CD14-positive monocyte (primary cell): ENCODE measurements around the gene STARD13. TPM values are rescaled to one million over a fixed set of nuclear protein-coding genes. Genes with fewer than 3 reads are reported as not detected.

Experiments used
- DNase-seq, 3 donors: peaks; one replicate each; pipeline ENCODE4 v3.0.0-alpha.2; 2011 to 2022
- H2AFZ ChIP-seq: 2 replicates; pipeline ENCODE4 v1.6.0; 2012; ENCODE audit warnings: mild to moderate bottlenecking, low read depth, low read length, inconsistent platforms; ENCODE audit not compliant: insufficient read depth, poor library complexity, severe bottlenecking
- H3K27ac ChIP-seq, 2 donors: 1 replicate in 1 of 2; 2 replicates in 1 of 2; pipeline ENCODE4 v1.5.1; 2012 to 2013; ENCODE audit warnings: low read length in 2 of 2, control low read depth in 1 of 2, inconsistent platforms in 1 of 2, low read depth in 1 of 2, mild to moderate bottlenecking in 1 of 2
- H3K27me3 ChIP-seq, 2 donors: one replicate each; pipeline versions ENCODE4 v1.6.0 to v1.6.1; 2011 to 2013; ENCODE audit warnings: low read length in 2 of 2; ENCODE audit not compliant: control insufficient read depth in 2 of 2, insufficient read depth in 2 of 2
- H3K36me3 ChIP-seq, 2 donors: replicated peaks in 1 of 2; 1 replicate in 1 of 2; 2 replicates in 1 of 2; pipeline versions ENCODE4 v1.5.1 to v1.6.1; 2012 to 2013; ENCODE audit warnings: low read length in 2 of 2, control low read depth in 1 of 2, inconsistent platforms in 1 of 2, mild to moderate bottlenecking in 1 of 2; ENCODE audit not compliant: insufficient read depth in 2 of 2, control insufficient read depth in 1 of 2
- H3K4me1 ChIP-seq, 2 donors: 1 replicate in 1 of 2; 2 replicates in 1 of 2; pipeline versions ENCODE4 v1.5.1 to v1.6.1; 2012 to 2013; ENCODE audit warnings: low read length in 2 of 2, control low read depth in 1 of 2, inconsistent platforms in 1 of 2, mild to moderate bottlenecking in 1 of 2, moderate library complexity in 1 of 2; ENCODE audit not compliant: insufficient read depth in 2 of 2, control insufficient read depth in 1 of 2
- H3K4me2 ChIP-seq: replicated peaks from 2 replicates; pipeline ENCODE3; 2012; ENCODE audit warnings: low read length, moderate library complexity, mild to moderate bottlenecking; ENCODE audit not compliant: poor library complexity, severe bottlenecking; ENCODE audit errors: extremely low read depth
- H3K4me3 ChIP-seq, 3 experiments: fragments of 200-600 bp in 1 of 3; sonication (generic) in 1 of 3; replicated peaks in 1 of 3; 1 replicate in 2 of 3; 2 replicates in 1 of 3; pipeline ENCODE4 v1.5.1; 2011 to 2013; ENCODE audit warnings: low read length in 3 of 3, mild to moderate bottlenecking in 3 of 3, control low read depth in 2 of 3, low read depth in 2 of 3, inconsistent platforms in 1 of 3, moderate library complexity in 1 of 3
- H3K79me2 ChIP-seq: 2 replicates; pipeline ENCODE4 v1.6.0; 2012; ENCODE audit warnings: mild to moderate bottlenecking, control low read depth, inconsistent platforms, low read length, moderate library complexity; ENCODE audit not compliant: insufficient read depth
- H3K9ac ChIP-seq: 2 replicates; pipeline ENCODE4 v1.6.0; 2017; ENCODE audit warnings: low read length, mild to moderate bottlenecking; ENCODE audit not compliant: insufficient read depth, poor library complexity, severe bottlenecking
- H3K9me3 ChIP-seq, 2 donors: replicated peaks in 1 of 2; 1 replicate in 1 of 2; 2 replicates in 1 of 2; pipeline versions ENCODE4 v1.5.1 to v1.6.1; 2012 to 2013; ENCODE audit warnings: low read length in 2 of 2, control low read depth in 1 of 2; ENCODE audit not compliant: control insufficient read depth in 1 of 2, insufficient read depth in 1 of 2
- H4K20me1 ChIP-seq: 2 replicates; pipeline ENCODE4 v1.6.0; 2012; ENCODE audit warnings: mild to moderate bottlenecking, low read length, control low read depth, moderate library complexity; ENCODE audit not compliant: insufficient read depth
- H3K27ac Mint-ChIP-seq, 7 donors: one replicate each; pipeline ENCODE4 v1.8.0; 2020; ENCODE audit warnings: mild to moderate bottlenecking in 7 of 7, mixed read lengths in 7 of 7, moderate library complexity in 6 of 7, inconsistent platforms in 2 of 7
- H3K27me3 Mint-ChIP-seq, 3 donors: one replicate each; pipeline ENCODE4 v1.8.0; 2021 to 2022; ENCODE audit warnings: low read depth in 3 of 3, mild to moderate bottlenecking in 3 of 3, mixed read lengths in 3 of 3, moderate library complexity in 3 of 3, inconsistent platforms in 1 of 3
- H3K36me3 Mint-ChIP-seq, 2 donors: one replicate each; pipeline ENCODE4 v1.8.0; 2020; ENCODE audit warnings: mixed read lengths in 2 of 2, inconsistent platforms in 1 of 2, mild to moderate bottlenecking in 1 of 2
- H3K4me1 Mint-ChIP-seq: one replicate; pipeline ENCODE4 v1.8.0; 2020; ENCODE audit warnings: mild to moderate bottlenecking, mixed read lengths
- H3K4me3 Mint-ChIP-seq, 2 donors: one replicate each; pipeline ENCODE4 v1.8.0; 2020; ENCODE audit warnings: mild to moderate bottlenecking in 2 of 2, mixed read lengths in 2 of 2, moderate library complexity in 1 of 2
- H3K9me3 Mint-ChIP-seq, 7 donors: one replicate each; pipeline ENCODE4 v1.8.0; 2020 to 2022; ENCODE audit warnings: mixed read lengths in 7 of 7, mild to moderate bottlenecking in 6 of 7, moderate library complexity in 6 of 7, inconsistent platforms in 2 of 7
- CTCF ChIP-seq: fragments of 200-600 bp; IDR thresholded peaks from one replicate; pipeline ENCODE4 v1.8.0; 2022; ENCODE audit warnings: antibody characterized with exemption, mild to moderate bottlenecking
- WGBS: methylation state at CpG from one replicate; pipeline ENCODE4 v1.1.5; 2013; ENCODE audit warnings: missing lambda C conversion rate; ENCODE audit not compliant: insufficient coverage; 5-methylcytosine and 5-hydroxymethylcytosine counted together
- intact Hi-C, 2 donors: fragments of 100-400 bp; cut with micrococcal nuclease; formaldehyde crosslinking; loops; one replicate each; pipeline versions ENCODE4 v1.15.0 to v1.15.1; 2023
- polyA plus RNA-seq, 3 donors: library from polyadenylated mRNA; depleted of rRNA in 1 of 3; unstranded in 2 of 3; stranded (reverse) in 1 of 3; fragments of 300-500 nt in 2 of 3; fragments of >200 nt in 1 of 3; fragmentation: Illumina TruSeq in 2 of 3; gene quantifications; 1 replicate in 2 of 3; 2 replicates in 1 of 3; pipeline ENCODE4 v1.2.3, GENCODE V29; 2012 to 2021

STARD13 gene
- polyA plus RNA-seq, 3 donors = 0.37 to 0.69 (median 0.60) TPM

- H3K4me1 ChIP-seq = no peaks in the 10 kb centered on the region
- no peaks in the 10 kb centered on the region for H3K27me3 ChIP-seq
- peaks cover 0 to 2% of the 10 kb centered on the region in 2 donors for H3K36me3 Mint-ChIP-seq
- no peaks in the 10 kb centered on the region for H3K4me1 Mint-ChIP-seq
- no peak overlapping the region for H3K4me2 ChIP-seq
- no peak overlapping the region for H3K27ac ChIP-seq
- intact Hi-C loops = no loop called here
- peaks cover 0 to 8% of the 10 kb centered on the region in 2 donors for H3K9me3 ChIP-seq
- no peak for DNase-seq
- no peaks in the 10 kb centered on the region for H4K20me1 ChIP-seq
- peak overlapping the region in 1 of 7 donors; percentile 25 for H3K27ac Mint-ChIP-seq
- H3K36me3 ChIP-seq = no peaks in the 10 kb centered on the region
- TF ChIP-seq CTCF = no peak
- H3K79me2 ChIP-seq = no peaks in the 10 kb centered on the region
- no peak overlapping the region for H3K4me3 ChIP-seq
- no peak overlapping the region for H2AFZ ChIP-seq
- no peak overlapping the region for H3K9ac ChIP-seq
- no CpG with 5 or more reads among the region's 1 CpG for WGBS
- H3K9me3 Mint-ChIP-seq = peaks cover 6 to 22% (median 10%) of the 10 kb centered on the region in 7 donors
- no peak overlapping the region for H3K4me3 Mint-ChIP-seq
- peaks cover 0 to 2% (median 0%) of the 10 kb centered on the region in 3 donors for H3K27me3 Mint-ChIP-seq
These were observed 146.4 kb downstream of the STARD13 start for GRCh38 chr13:33139184-33139583.

GRCh38 chr13:33138441-33138840 is 147.1 kb downstream of the STARD13 start:
- Mint-ChIP-seq H3K36me3 (peaks cover 0 to 2% of the 10 kb centered on the region in 2 donors), H3K9me3 (peaks cover 6 to 16% (median 8%) of the 10 kb centered on the region in 7 donors), H3K4me3 (no peak overlapping the region), H3K4me1 (no peaks in the 10 kb centered on the region), H3K27me3 (peaks cover 0 to 2% (median 0%) of the 10 kb centered on the region in 3 donors), H3K27ac (no peak overlapping the region)
- Histone ChIP-seq H2AFZ (no peak overlapping the region), H3K27ac (no peak overlapping the region), H3K79me2 (no peaks in the 10 kb centered on the region), H3K9ac (no peak overlapping the region), H4K20me1 (no peaks in the 10 kb centered on the region), H3K4me2 (no peak overlapping the region), H3K27me3 (no peaks in the 10 kb centered on the region), H3K4me3 (no peak overlapping the region), H3K4me1 (no peaks in the 10 kb centered on the region), H3K36me3 (no peaks in the 10 kb centered on the region), H3K9me3 (peaks cover 0 to 8% of the 10 kb centered on the region in 2 donors)
- no peak for TF ChIP-seq CTCF
- WGBS = 97% methylated on average over 10 of the region's 14 CpGs
- DNase-seq = no peak
- intact Hi-C loops = no loop called here
